HG03039 (cell line): ENCODE results near the gene CYP46A1.
"Not testable (repeated sequence)": the region's sequence is repeated elsewhere in the genome, so short reads cannot be mapped to it uniquely, and the experiment has no call there.

Experiments
- ATAC-seq: cut with Tn5 transposase; IDR thresholded peaks from one replicate; pipeline ENCODE4 v1.9.1; 2021; ENCODE audit warnings: mild to moderate bottlenecking, moderate library complexity; ENCODE audit not compliant: unreplicated experiment

Gene CYP46A1

GRCh38 chr14:99754141-99755067 is 70.3 kb downstream of the CYP46A1 start:
- no peak for ATAC-seq

GRCh38 chr14:99755068-99755405 is 70.9 kb downstream of the CYP46A1 start:
- ATAC-seq = no peak

DNA sequence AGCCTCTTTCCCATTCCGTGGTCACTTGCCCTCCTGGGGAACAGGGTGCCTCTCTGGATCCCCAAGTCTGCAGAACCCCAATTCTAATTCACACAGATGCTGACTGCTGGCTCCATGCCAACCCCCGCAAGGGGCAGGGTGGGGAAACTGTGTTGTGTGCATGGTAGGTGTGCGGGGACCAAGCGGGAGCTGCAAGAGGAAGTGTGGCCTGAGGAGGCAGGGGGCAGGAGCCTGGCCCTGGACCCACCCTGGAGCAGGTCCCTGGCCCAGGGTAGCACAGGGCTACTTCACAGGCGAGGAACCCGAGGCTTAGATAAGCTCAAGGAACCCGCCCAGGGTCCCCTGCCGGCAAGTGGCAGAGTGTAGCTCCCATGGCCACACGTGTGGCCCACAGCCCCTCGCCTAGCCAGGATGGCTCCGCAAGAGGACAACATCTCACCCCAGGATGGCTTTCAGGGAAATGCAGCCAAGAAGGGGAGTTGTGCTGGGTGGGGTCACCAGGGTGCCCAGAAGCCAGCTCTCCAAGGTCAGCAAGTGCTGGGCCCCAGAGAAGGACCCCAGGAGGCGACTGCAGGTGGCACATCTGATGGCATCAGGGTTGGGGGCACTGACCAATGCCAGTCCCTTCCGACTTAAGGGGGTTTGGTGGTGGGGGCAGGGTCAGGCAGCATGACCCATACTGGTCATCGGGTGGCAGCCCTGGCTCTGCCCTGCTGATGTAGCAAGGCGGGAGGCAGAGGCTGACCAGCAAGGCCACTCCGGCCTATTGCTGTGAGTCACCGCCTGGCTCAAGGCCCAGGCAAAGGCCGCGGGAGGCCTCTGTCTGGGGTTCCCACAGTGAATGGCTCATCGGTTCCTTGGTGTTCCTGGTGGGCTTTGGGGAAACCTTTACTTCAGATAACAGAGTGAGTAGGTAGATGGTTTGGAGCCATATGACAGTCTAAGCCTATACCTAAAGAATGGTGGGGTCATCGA is 71.8 kb downstream of the CYP46A1 start:
- no peak for ATAC-seq

DNA sequence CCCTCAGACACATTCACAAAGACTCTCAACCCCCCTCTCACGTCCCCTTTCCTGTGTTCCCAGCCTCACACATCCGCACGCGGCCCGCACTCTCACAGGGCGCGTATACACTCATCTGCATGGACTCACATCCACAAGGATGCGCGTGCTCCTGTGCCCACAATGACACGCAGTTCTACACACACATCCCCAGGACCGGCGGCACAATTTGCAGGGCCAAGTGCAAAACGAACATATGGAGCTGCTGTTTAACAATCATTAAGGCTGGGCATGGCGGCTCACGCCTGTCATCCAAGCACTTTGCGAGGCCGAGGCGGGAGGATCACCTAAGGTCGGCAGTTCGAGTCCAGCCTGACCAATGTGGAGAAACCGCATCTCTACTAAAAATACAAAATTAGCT is 72.7 kb downstream of the CYP46A1 start:
- ATAC-seq = no peak

DNA sequence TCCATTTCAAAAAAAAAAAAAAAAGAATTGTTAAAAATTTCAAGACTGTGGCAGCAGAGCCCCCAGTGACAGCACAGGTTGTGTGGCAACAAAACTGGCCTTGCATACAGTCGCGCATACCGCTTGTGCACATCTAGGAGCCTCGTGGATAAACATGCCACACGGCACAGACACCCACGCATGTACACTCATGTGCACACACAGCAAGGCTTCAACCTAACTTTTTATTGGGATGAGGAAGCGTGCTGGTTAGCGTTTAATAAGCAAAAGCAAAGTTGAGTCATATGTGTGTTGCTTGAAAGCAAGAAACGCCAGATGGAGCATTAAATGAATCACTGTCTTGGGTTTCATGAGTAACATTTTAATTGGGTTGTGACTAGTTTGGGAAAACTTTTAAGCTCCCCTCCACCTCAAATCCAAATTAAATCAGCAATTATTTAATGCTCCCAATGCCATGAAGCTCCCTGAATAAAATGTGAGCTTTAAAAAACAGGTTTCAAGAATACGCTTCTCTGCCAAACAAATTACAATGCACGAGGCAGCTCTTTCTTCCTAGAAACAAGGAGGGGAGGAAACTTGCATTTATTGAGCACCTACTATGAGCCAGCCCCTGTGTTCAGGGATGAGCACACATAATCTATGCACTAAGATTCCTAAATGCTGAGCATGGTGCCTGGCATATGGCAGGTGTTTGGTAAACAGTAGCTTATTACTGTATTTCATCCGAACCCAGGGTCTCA is 73.4 kb downstream of the CYP46A1 start:
- ATAC-seq = no peak

DNA sequence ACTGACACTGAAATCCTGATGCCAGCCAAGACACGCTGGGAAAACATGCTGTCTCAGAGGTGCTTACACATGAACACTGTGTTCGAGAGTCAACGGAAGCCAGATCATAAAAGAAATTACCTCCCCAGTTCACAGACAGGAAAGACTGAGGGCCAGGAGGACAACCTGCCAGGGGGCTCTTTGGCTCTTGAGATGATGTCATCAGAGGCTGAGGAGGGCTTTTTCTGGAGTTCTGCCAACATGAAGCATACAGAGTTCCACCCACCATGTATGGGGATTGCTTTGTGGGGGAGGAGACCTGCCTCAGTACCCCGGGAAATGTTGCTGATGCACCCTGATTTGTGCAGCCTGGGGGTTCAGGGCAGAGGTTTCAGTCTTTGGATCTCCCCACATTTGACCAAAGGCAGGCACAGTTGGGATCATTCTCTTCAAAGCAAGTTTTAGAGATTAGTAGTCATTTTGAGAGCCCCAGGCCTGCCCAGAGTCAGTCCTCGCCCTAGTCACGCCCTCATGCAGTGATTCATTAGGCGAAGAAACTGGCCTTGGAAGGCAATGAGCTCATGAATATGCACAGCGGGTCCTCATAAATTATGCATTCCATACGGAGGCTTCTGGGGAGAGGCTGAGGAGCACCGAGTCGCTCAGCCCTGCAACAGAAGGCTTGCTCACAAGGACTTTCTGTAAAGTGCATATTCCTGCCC is 74.2 kb downstream of the CYP46A1 start:
- ATAC-seq = no peak

DNA sequence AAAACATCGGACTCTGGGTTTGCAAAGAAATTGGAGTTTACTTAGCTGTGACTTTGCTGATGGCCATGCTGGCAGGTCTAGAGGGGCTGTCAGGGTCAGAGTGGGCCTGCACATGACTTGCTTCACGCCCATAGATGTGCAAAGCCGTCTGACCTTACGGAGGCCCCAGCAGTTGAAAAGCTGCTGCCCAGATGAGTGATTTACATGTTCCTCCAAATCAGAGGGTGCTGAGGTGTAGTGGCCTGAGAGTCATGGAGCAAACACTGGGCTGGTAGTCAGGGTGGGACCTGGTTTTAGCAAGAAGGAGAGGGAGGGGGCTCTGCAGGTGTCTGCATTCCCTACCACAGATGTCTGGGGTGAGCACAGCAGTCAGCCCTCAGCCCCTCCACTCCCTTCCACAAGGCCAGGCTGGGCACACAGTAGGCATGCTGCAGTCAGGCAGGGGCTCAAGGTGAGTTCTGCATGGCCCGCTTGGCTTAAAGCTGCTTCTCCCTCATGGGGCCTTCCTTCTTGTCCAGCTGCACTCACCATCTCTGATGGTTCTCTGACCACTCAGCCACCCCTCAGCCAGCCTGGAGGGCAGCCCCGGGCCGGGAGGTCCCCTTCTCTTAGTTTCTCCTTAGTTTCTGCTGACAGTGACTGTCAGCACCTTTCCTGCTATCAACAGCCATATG is 74.9 kb downstream of the CYP46A1 start:
- no peak for ATAC-seq

DNA sequence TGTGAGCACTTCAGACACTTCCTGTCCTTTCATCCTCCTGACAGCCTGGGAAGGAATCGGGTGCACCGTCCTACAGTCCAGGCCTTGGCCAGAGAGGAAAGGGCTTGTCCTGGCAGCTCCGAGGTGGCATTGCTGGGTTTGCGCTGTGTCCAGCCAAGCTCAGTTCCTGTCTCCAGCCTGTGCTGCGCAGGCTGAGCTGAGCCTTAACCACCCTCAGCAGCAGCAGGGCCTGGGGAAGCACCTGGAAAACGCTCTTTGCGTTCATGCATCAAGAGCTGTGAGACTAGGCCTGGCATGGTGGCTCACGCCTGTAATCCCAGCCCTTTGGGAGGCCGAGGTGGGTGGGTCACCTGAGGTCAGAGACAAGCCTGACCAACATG is 75.4 kb downstream of the CYP46A1 start:
- no peak for ATAC-seq

DNA sequence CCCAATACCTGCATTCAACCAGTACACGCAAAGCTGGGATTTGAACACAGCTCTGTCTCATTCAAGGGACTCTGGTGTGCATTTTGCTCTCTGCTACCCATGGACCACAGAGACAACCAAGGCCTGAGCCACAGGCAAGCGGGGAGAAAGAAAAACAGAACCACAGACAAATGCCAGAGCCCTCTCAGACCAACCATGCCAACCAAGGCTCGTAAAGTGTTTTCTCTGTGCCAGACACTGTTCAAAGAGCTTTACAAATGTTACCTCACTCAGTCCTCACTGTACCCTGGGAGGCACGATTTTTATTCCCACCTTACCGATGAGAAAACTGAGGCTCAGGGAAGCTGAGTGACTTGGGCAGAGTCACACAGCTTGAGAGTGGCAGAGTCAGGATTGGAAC is 76.7 kb downstream of the CYP46A1 start:
- no peak for ATAC-seq

- not testable (repeated sequence) for ATAC-seq
These were observed 78.8 kb downstream of the CYP46A1 start for GRCh38 chr14:99762911-99763310.

GRCh38 chr14:99763527-99764221 is 79.6 kb downstream of the CYP46A1 start:
- ATAC-seq = no peak

DNA sequence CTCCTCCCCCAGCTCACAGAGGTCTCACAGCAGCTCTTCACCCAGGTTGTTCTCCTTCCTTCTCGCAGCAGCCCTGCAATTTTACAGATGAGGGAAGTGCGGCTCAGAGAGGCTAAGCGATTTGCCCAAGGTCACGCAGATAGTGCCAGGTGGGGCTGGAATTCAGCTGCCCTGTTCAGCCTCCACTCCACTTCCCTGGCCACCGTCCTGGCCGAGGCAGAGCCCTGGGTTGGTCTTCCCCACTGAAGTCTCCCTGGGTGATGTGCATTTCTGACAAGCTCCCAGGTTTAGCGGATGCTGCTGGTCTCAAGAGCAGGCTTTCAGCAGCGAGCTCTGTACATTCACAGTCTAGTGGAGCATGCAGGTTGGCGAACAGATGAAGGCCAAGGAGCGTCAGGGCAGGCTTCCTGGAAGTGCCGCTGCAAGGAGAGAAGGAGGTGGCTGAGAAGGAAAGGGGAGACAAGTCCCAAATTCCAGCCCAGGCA is 80.2 kb downstream of the CYP46A1 start:
- ATAC-seq = no peak

GRCh38 chr14:99768381-99768780 is 84.3 kb downstream of the CYP46A1 start:
- no peak for ATAC-seq

DNA sequence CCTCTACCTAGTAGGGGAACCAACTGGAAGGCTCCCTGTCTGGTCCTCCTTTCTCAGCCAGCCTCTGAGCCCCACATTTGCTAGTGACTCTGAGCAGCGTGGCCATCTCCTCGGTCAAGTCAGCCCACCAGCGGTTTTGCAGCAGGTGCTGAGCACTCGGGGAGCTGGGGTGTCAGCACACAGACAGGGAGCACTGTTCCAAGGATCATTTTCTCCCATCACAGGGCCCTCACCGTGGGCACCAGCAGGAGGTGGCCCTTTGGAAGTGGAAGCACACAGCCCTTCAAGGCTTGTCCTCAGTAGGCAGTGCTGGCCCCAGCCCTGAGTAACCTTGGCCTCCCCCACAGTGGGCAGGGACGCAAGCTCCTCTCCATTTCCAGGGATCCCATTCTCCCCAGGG is 85.0 kb downstream of the CYP46A1 start:
- no peak for ATAC-seq

GRCh38 chr14:99769799-99770198 is 85.7 kb downstream of the CYP46A1 start:
- no peak for ATAC-seq

DNA sequence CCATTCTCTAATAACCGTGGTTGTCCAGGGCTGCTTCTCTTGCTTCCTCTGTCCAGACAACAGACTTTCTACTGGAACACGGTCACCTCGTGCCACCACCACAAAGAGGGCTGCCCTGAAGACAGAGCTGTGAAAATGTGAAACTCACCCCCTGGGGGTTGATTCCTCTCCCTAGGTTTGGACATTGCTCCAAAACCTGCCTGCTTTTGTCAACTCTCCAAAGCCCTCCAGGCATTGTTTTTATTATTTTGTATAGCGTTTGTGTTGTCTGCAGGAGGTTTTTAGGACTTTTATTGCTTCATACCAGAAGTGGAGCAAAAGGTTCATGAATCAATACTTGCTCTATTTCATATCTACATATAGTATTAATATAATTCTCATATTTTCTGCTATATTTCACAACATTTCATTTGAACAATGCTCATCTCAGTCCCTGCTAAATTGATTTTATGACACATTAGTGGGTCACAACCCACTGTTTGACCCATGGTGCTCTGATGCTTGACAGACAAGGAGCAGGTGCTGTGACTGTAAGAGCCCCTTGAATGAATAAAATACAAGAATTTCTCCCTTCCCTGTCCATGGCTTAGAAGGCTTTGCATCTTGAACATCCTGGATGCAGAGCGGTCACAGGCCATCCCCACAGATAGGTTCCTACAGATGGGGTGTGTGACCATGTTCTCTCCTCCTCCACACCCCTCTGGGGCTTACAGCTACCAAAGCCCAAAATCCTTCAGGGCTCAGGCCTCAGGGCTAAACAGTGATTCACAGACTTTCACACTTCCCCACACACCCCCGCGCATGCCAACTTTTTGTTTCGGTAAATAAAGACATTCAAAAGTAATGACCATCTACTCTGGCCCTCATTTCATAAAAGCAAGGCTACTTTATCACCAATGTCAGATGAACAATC is 88.5 kb downstream of the CYP46A1 start:
- ATAC-seq = no peak

DNA sequence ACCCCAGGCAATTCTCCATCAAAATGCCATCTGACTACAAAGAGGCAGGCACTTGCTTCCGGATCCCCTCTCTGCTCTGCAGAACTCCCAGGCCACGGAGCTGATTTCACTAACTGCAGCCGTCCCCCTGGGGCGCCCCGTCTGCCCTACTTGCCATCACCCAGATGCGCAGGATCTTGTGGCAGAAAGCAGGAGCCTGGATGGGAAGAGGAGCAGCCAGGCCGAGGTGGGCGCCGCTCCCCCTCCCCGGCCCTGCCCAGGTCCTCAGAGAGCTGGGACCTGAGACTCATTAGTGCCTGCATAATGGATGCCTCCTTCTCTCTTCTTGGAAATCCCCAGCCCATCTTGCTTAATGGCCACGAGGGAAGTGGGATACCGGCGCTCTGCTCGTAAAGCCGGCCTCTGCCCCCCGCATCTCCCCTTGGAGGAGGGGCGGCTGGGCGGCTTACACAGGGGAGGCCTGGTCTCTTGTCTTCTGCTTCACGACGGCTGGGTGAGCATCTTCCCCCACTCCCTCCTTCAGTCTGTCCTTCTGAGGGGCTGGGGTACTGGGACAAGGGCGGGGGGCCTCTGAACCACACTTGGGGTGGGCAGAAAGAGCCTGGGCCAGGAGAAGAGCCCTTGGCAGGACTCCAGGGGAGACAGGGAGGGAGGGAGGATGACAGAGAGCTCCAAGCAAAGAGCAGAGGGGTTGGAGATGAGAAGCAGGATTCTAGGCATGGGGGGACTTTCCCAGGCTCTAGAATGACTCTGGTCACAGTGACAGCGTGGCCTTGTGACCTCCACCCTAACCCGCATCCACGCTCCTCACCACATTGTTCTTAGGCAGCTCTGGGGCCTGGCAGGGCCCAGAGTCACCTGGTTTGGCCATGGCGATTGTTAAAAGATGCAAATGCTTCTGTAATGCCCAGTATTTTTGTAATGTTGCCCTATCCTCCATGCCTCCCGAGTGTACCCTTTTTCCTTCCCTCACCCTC is 89.7 kb downstream of the CYP46A1 start:
- ATAC-seq = no peak
